ENCODE data around the gene CORO2A.

DNA sequence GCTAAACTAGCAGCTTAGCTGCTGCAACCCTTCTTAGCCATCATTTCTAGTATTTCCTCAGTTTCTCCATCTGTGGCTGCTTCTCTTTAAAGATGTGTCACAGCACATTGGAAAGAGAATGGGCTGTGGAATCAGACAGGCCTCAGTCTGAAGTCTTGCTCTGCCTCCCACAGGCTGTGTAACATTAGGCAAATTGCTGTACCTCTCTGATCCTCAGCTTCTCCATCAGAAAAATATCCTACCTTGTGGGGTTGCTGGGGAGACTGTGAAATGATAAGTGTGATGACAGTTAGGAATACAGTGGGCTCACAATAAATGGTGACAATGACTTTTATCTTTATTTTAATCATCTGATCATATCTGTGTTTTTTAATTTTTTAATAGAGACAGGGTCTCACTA lies 55.9 kb downstream of the CORO2A start:
- TF ChIP-seq, protein P1, sequence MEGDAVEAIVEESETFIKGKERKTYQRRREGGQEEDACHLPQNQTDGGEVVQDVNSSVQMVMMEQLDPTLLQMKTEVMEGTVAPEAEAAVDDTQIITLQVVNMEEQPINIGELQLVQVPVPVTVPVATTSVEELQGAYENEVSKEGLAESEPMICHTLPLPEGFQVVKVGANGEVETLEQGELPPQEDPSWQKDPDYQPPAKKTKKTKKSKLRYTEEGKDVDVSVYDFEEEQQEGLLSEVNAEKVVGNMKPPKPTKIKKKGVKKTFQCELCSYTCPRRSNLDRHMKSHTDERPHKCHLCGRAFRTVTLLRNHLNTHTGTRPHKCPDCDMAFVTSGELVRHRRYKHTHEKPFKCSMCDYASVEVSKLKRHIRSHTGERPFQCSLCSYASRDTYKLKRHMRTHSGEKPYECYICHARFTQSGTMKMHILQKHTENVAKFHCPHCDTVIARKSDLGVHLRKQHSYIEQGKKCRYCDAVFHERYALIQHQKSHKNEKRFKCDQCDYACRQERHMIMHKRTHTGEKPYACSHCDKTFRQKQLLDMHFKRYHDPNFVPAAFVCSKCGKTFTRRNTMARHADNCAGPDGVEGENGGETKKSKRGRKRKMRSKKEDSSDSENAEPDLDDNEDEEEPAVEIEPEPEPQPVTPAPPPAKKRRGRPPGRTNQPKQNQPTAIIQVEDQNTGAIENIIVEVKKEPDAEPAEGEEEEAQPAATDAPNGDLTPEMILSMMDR (IDR thresholded peaks at IDR 0.05), result no peak
- TF ChIP-seq POLR2A (IDR thresholded peaks at IDR 0.05), result no peak
